Thymus (tissue), 11 donors: ENCODE results near the gene CELA1. TPM values are rescaled to one million over a fixed set of nuclear protein-coding genes. Genes with fewer than 3 reads are reported as not detected.

Experiments
- DNase-seq, 9 donors: peaks; one replicate each; pipeline ENCODE4 v3.0.0-alpha.2; 2013; ENCODE audit warnings: low spot score in 9 of 9, low read depth in 6 of 9, missing footprints in 1 of 9
- H3K27ac ChIP-seq, 2 donors: one replicate each; pipeline ENCODE4 v1.5.1; 2013; ENCODE audit warnings: control low read depth in 1 of 2, low read depth in 1 of 2, low read length in 1 of 2, mild to moderate bottlenecking in 1 of 2, moderate library complexity in 1 of 2
- H3K27me3 ChIP-seq, 2 donors: one replicate each; pipeline ENCODE4 v1.5.1; 2013; ENCODE audit warnings: low read length in 1 of 2; ENCODE audit not compliant: control insufficient read depth in 2 of 2, insufficient read depth in 1 of 2
- H3K36me3 ChIP-seq, 2 donors: one replicate each; pipeline ENCODE4 v1.5.1; 2013; ENCODE audit warnings: low read length in 1 of 2, mild to moderate bottlenecking in 1 of 2, moderate library complexity in 1 of 2; ENCODE audit not compliant: control insufficient read depth in 2 of 2, insufficient read depth in 2 of 2
- H3K4me1 ChIP-seq, 2 donors: one replicate each; pipeline ENCODE4 v1.5.1; 2013; ENCODE audit warnings: low read length in 2 of 2; ENCODE audit not compliant: control insufficient read depth in 2 of 2, insufficient read depth in 2 of 2
- H3K4me3 ChIP-seq, 2 donors: one replicate each; pipeline ENCODE4 v1.5.1; 2013; ENCODE audit warnings: low read length in 2 of 2, control low read depth in 1 of 2, mild to moderate bottlenecking in 1 of 2
- H3K9me3 ChIP-seq, 2 donors: one replicate each; pipeline ENCODE4 v1.5.1; 2013; ENCODE audit warnings: low read length in 1 of 2, mild to moderate bottlenecking in 1 of 2; ENCODE audit not compliant: control insufficient read depth in 2 of 2, insufficient read depth in 1 of 2
- WGBS: extraction: QIAGEN DNeasy Blood & Tissue Kit; methylation state at CpG from one replicate; pipeline ENCODE4 v1.1.7; 2013; 5-methylcytosine and 5-hydroxymethylcytosine counted together
- polyA plus RNA-seq: library from polyadenylated mRNA; stranded (reverse); fragments of 200-250 nt; gene quantifications from one replicate; pipeline ENCODE4 v1.2.3, GENCODE V29; 2013
- total RNA-seq: library from RNA; stranded (reverse); fragments of 120-200 nt; gene quantifications from one replicate; pipeline ENCODE4 v1.2.4, GENCODE V29; 2013
- donor health status: healthy.

The CELA1 gene
- total and polyA plus RNA-seq, 2 donors = 0.09 to 0.71 TPM

DNA sequence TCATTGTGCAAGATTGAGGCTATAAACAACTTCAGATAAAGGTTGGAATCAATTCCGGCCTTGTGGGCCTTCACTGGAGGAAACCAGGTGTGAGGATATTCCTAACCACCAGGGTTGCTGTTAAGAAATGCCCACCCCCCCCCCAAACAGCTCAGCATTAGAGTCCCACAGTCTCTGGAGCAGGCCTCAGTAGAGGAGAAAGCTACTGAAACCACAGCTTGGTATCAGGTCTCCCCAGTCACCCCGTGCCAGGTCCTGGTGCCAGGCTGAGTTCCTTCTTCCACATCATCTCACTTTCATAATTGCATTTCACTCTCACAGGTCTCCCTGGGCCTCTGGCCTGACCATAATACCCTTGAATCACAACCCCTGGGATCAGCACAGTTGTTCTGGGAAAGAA, 32.3 kb upstream of the CELA1 start:
- H3K4me1 ChIP-seq = peaks cover 36 to 66% of the 10 kb centered on the region in 2 donors
- H3K27me3 ChIP-seq = no peaks in the 10 kb centered on the region
- 25% methylated on average over 2 of the region's 2 CpGs for WGBS
- no peak for DNase-seq
- no peak overlapping the region for H3K4me3 ChIP-seq
- no peak overlapping the region for H3K27ac ChIP-seq
- H3K36me3 ChIP-seq = peaks cover 16 to 45% of the 10 kb centered on the region in 2 donors
- H3K9me3 ChIP-seq = no peaks in the 10 kb centered on the region

DNA sequence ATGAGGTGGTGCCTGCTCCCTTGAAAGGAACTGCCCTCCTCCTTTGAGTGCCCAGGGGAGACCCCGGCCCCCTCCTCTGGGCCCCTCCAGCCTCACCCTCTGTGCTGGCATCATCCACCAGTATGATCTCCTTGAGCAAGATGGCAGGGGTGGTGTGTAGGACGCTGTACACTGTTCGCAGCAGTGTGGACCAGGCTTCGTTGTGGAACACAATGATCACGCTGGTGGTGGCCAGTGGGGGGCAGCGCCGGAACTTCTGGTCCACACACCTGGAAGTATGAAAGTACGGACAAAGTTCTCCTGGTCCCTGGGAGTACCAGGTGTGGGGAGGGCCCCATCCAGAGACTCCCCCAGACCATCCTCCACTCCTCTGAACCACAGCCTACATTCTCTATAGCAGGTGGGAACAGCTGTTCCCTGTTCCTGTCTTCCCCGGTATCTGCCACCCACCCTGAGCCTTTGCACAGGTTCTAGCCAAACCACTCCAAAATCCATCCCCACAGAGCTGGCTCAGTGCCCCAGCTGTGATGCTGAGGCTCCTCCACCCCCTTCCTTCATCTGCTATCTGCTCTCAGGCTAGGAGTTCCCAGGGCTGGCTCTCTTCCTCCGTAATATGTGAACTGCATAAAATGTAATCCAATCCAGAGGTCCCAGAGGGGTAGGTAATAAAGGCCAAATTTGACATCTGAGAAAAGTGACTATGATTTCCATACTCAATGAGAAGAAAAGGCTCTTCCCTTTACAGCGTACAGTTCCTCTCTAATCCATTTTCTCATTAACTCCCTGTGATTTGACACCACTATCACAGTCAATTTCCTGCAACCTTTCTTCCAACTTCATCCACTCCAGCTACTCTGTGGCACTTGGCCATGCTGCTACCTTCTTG, 30.9 kb upstream of the CELA1 start:
- no peaks in the 10 kb centered on the region for H3K9me3 ChIP-seq
- WGBS = 88% methylated on average over 11 of the region's 11 CpGs
- no peak overlapping the region for H3K27ac ChIP-seq
- H3K4me3 ChIP-seq = no peak overlapping the region
- peaks cover 21 to 52% of the 10 kb centered on the region in 2 donors for H3K4me1 ChIP-seq
- DNase-seq = no peak
- peaks cover 19 to 54% of the 10 kb centered on the region in 2 donors for H3K36me3 ChIP-seq
- H3K27me3 ChIP-seq = no peaks in the 10 kb centered on the region

GRCh38 chr12:51374856-51375255, 28.4 kb upstream of the CELA1 start:
- no peak overlapping the region for H3K27ac ChIP-seq
- WGBS = 96% methylated on average over 5 of the region's 5 CpGs
- H3K27me3 ChIP-seq = no peaks in the 10 kb centered on the region
- peaks cover 19 to 57% of the 10 kb centered on the region in 2 donors for H3K36me3 ChIP-seq
- DNase-seq = no peak
- no peak overlapping the region for H3K4me3 ChIP-seq
- no peaks in the 10 kb centered on the region for H3K9me3 ChIP-seq
- peaks cover 11 to 55% of the 10 kb centered on the region in 2 donors for H3K4me1 ChIP-seq

DNA sequence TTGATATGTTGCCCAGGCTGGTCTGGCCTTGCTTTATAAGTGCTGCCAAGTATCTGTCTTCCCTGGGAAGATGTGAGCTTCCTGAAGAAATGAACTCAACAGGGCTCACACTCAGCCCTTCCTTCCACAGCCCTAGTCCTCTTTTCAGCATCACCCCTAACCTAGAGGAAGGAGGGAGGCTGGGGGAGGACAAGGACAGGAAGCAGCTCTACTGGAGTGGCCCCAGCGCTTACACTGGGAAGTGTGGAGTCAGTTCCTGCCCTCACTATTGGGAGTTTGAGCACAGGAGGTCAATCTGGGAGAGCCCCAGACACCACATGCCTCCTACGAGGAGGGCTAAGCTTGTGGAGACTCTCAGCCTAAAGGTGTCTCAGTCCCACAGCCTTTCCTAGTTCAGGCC, 27.9 kb upstream of the CELA1 start:
- peaks cover 11 to 56% of the 10 kb centered on the region in 2 donors for H3K4me1 ChIP-seq
- peaks cover 19 to 55% of the 10 kb centered on the region in 2 donors for H3K36me3 ChIP-seq
- no peak overlapping the region for H3K27ac ChIP-seq
- H3K27me3 ChIP-seq = no peaks in the 10 kb centered on the region
- WGBS = 97% methylated on average over 2 of the region's 2 CpGs
- H3K4me3 ChIP-seq = no peak overlapping the region
- DNase-seq = no peak
- H3K9me3 ChIP-seq = no peaks in the 10 kb centered on the region

DNA sequence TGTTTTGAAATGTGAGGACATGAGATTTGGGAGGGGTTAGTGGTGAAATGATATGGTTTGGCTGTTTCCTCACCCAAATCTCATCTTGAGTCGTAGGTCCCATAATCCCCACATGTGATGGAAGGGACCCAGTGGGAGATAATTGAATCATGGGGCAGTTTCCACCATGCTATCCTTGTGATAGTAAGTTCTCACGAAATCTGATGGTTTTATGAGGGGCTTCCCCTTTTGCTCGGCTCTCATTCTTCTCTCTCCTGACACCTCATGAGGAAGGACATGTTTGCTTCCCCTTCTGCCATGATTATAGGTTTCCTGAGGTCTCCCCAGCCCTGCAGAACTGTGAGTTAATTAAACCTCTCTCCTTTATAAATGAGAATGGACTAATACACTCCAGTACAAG, 26.7 kb upstream of the CELA1 start:
- Histone ChIP-seq H3K27me3 (no peaks in the 10 kb centered on the region), H3K27ac (no peak overlapping the region), H3K4me3 (no peak overlapping the region), H3K4me1 (peaks cover 9 to 56% of the 10 kb centered on the region in 2 donors), H3K36me3 (peaks cover 12 to 45% of the 10 kb centered on the region in 2 donors), H3K9me3 (no peaks in the 10 kb centered on the region)
- 78% methylated on average over 3 of the region's 3 CpGs for WGBS
- no peak for DNase-seq

DNA sequence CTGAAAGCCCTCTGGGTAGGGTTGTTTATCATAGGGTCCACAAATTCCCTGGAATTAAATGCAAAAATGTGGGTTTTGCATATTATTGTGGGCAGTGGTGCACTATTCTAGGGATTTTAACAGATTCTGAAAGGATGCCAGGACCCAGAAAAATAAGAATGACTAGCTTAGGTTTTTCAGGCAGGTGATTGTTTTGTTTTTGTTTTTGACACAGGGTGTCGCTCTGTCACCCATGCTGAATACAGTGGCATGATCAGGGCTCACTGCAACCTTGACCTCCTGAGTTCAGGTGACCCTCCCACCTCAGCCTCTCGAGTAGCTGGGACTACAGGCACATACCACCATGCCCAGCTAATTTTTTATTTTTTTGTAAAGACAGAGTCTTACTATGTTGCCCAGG, 25.5 kb upstream of the CELA1 start:
- 95% methylated on average over 2 of the region's 2 CpGs for WGBS

DNA sequence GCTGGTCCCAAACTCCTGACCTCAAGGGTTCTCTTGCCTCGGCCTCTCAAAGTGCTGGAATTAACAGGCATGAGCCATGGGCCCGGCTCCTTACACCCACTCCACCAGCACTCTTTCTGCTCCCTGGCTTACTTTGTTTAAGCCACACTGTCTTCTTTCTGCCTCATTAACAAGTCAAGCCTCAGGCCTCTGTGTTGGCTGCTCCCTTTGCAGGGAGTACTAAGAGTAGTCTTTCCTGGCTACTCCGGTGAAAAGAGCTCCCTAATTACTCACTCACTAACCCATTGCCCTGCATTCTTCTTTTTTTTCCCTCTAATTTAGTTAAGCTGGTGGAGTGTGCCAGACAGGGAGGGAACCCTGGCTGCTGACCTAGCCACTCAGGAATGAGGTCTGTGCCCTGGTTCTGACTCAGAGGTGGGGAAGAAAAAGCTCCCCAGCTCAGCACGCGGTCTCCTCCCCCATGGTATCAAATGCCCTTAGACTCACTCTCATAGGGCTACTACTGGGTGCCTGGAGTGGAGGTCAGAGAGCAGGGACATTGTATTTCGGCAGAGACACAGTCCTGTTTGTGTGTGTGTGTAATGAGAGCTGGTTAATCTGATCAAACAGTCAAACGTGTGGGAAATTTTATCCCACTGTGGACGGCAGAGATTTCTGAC, 24.9 kb upstream of the CELA1 start:
- H3K4me3 ChIP-seq = no peak overlapping the region
- H3K9me3 ChIP-seq = no peaks in the 10 kb centered on the region
- H3K27ac ChIP-seq = no peak overlapping the region
- no peak for DNase-seq
- H3K27me3 ChIP-seq = no peaks in the 10 kb centered on the region
- H3K4me1 ChIP-seq = peaks cover 12 to 52% of the 10 kb centered on the region in 2 donors
- 91% methylated on average over 8 of the region's 8 CpGs for WGBS
- H3K36me3 ChIP-seq = peaks cover 7 to 31% of the 10 kb centered on the region in 2 donors

More for the DNA sequence above, 25.5 kb upstream of the CELA1 start:
- no peak overlapping the region for H3K4me3 ChIP-seq
- no peak overlapping the region for H3K27ac ChIP-seq
- no peaks in the 10 kb centered on the region for H3K27me3 ChIP-seq
- peaks cover 12 to 54% of the 10 kb centered on the region in 2 donors for H3K4me1 ChIP-seq
- no peaks in the 10 kb centered on the region for H3K9me3 ChIP-seq
- no peak for DNase-seq
- peaks cover 9 to 36% of the 10 kb centered on the region in 2 donors for H3K36me3 ChIP-seq

GRCh38 chr12:51370667-51371066, 24.2 kb upstream of the CELA1 start:
- Histone ChIP-seq H3K9me3 (no peaks in the 10 kb centered on the region), H3K36me3 (peaks cover 7 to 29% of the 10 kb centered on the region in 2 donors), H3K27ac (no peak overlapping the region), H3K4me3 (no peak overlapping the region), H3K4me1 (peaks cover 12 to 56% of the 10 kb centered on the region in 2 donors), H3K27me3 (no peaks in the 10 kb centered on the region)
- no peak for DNase-seq
- 98% methylated on average over 9 of the region's 9 CpGs for WGBS

GRCh38 chr12:51369581-51369980, 23.1 kb upstream of the CELA1 start:
- no peak overlapping the region for H3K4me3 ChIP-seq
- DNase-seq = peak in 2 of 9 donors; percentile 38 to 44
- H3K27ac ChIP-seq = peak overlapping the region in 1 of 2 donors; percentile 67
- peaks cover 12 to 54% of the 10 kb centered on the region in 2 donors for H3K4me1 ChIP-seq
- no peaks in the 10 kb centered on the region for H3K9me3 ChIP-seq
- WGBS = 24% methylated on average over 4 of the region's 4 CpGs
- no peaks in the 10 kb centered on the region for H3K27me3 ChIP-seq
- H3K36me3 ChIP-seq = peaks cover 4 to 30% of the 10 kb centered on the region in 2 donors
